Measurements from ENCODE around the gene SULT1A3. TPM values are rescaled to one million over a fixed set of nuclear protein-coding genes. Genes with fewer than 3 reads are reported as not detected.
"Not testable (repeated sequence)": the region's sequence is repeated elsewhere in the genome, so short reads cannot be mapped to it uniquely, and the experiment has no call there.

Gene SULT1A3
- polyA plus RNA-seq, 2 of the 4 experiments (the other 2 are of a cell fraction): 8.0 to 8.8 TPM

DNA sequence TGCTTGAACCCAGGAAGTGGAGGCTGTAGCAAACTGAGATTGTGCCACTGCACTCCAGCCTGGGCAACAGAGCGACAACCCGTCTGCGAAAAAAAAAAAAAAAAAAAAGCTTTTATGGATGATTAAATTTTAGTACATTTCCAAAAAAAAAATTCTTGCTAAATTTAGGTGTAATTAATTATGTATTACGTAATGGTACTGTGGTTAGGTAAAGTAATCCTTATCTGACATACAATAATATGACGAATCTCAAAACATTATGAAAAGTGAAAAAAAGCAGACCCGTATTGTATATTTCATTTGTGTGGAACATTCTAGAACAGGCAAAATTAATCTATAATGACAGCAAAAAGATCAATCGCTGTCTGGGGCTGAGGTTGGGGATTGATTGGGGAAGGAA, 26.0 kb upstream of the SULT1A3 start:
- DNase-seq (ENCODE audit: low read depth in 1 of 2, low spot score in 1 of 2) (no peak), FAIRE-seq (no peak), ATAC-seq (no peak)
- ChIA-PET POLR2A (no interaction called here), CTCF (interaction anchor here (0.6 to 1.2 kb wide), 2 partner anchors 15 to 72 kb away, joined by 3 to 4 read pairs; no protein-coding TSS in a partner anchor)
- Histone ChIP-seq H3K9me3 (no peaks in the 10 kb centered on the region), H3K4me3 (no peak overlapping the region), H3K4me1 (no peaks in the 10 kb centered on the region), H3K4me2 (no peak overlapping the region), H3K27ac (no peak overlapping the region)
- WGBS (ENCODE audit: missing lambda C conversion rate): 78% methylated on average over 7 of the region's 7 CpGs
- TF ChIP-seq CHD2 (IDR thresholded peaks at IDR 0.05; ENCODE audit: low read length, partially characterized antibody) (no peak), ZFP36 (IDR thresholded peaks at IDR 0.05; ENCODE audit: borderline replicate concordance, partially characterized antibody) (no peak), PHF8 (IDR thresholded peaks at IDR 0.05; ENCODE audit: borderline replicate concordance, low read depth) (no peak), KDM1A (IDR thresholded peaks at IDR 0.05; ENCODE audit: low read depth) (no peak), CBX2 (IDR thresholded peaks at IDR 0.05; ENCODE audit: borderline replicate concordance, low read depth) (no peak), MAZ (IDR thresholded peaks at IDR 0.05; ENCODE audit: borderline replicate concordance, low read depth, low read length) (no peak), NFE2L2 (conservative IDR thresholded peaks at IDR 0.05; ENCODE audit: low read length) (no peak), RNF2 (IDR thresholded peaks at IDR 0.05; ENCODE audit: borderline replicate concordance, low read depth) (no peak), NR3C1 (IDR thresholded peaks at IDR 0.05) (no peak), TFCP2L1 (CRISPR knock-in tag; IDR thresholded peaks at IDR 0.05) (no peak), ZC3H11A (IDR thresholded peaks at IDR 0.05) (no peak), USF2 (IDR thresholded peaks at IDR 0.05) (no peak), MAFK (IDR thresholded peaks at IDR 0.05; ENCODE audit: partially characterized antibody) (no peak), KDM5A (IDR thresholded peaks at IDR 0.05) (no peak), JUNB (IDR thresholded peaks at IDR 0.05) (no peak), POLR2A (IDR thresholded peaks at IDR 0.05; ENCODE audit: low read length) (no peak), SREBF2 (IDR thresholded peaks at IDR 0.05) (no peak), EHF (CRISPR knock-in tag; IDR thresholded peaks at IDR 0.05) (no peak)

DNA sequence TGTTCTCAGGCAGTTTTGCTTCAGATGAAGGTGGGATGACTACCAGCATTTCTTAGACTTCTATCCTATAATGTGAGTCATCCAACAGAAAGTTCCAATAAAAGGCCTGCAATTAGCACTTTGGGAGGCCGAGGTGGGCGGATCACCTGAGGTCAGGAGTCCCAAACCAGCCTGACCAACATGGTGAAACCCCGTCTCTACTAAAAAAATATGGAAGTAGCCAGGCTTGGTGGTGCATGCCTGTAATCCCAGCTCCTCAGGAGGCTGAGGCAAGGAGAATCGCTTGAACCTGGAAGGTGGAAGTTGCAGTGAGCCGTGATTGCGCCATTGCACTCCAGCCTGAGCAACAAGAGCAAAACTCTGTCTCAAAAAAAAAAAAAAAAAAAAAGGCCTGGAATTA, 22.2 kb upstream of the SULT1A3 start:
- H3K4me2 ChIP-seq; CTCF ChIA-PET; H3K4me1 ChIP-seq; H3K27ac ChIP-seq; H3K4me3 ChIP-seq; H3K9me3 ChIP-seq; DNase-seq (ENCODE audit: low read depth in 1 of 2, low spot score in 1 of 2); POLR2A ChIA-PET; ATAC-seq; FAIRE-seq: not testable (repeated sequence)
- 89% methylated on average over 6 of the region's 6 CpGs for WGBS (ENCODE audit: missing lambda C conversion rate)

GRCh38 chr16:30179195-30179594, 19.9 kb upstream of the SULT1A3 start:
- 93% methylated on average over 4 of the region's 4 CpGs for WGBS (ENCODE audit: missing lambda C conversion rate)
- TF ChIP-seq SMC3 (IDR thresholded peaks at IDR 0.05) (no peak), HOXB5 (CRISPR knock-in tag; IDR thresholded peaks at IDR 0.05) (no peak)

GRCh38 chr16:30179931-30180330, 19.1 kb upstream of the SULT1A3 start:
- ChIA-PET CTCF (interaction anchor here (0.6 to 2.8 kb wide), 3 partner anchors 42 to 87 kb away, joined by 3 to 14 read pairs (median 3); partner anchors contain the start of gene GDPD3), POLR2A (no interaction called here)
- no peak overlapping the region for H3K4me3 ChIP-seq
- no peak overlapping the region for H3K4me2 ChIP-seq
- ATAC-seq (no peak), DNase-seq (ENCODE audit: low read depth in 1 of 2, low spot score in 1 of 2) (no peak), FAIRE-seq (no peak)
- WGBS (ENCODE audit: missing lambda C conversion rate): 82% methylated on average over 9 of the region's 9 CpGs
- H3K4me1 ChIP-seq: peaks cover 7% of the 10 kb centered on the region; the same call in 1 of the 3 replicates
- no peak for TF ChIP-seq MAFK (IDR thresholded peaks at IDR 0.05; ENCODE audit: partially characterized antibody)
- no peak for TF ChIP-seq GATA3 (IDR thresholded peaks at IDR 0.05; ENCODE audit: borderline replicate concordance)
- TF ChIP-seq JUN (IDR thresholded peaks at IDR 0.05): no peak
- no peak overlapping the region for H3K27ac ChIP-seq
- H3K9me3 ChIP-seq: no peaks in the 10 kb centered on the region

More at GRCh38 chr16:30179195-30179594, 19.9 kb upstream of the SULT1A3 start:
- ATAC-seq: no peak
- DNase-seq (ENCODE audit: low read depth in 1 of 2, low spot score in 1 of 2): no peak
- Histone ChIP-seq H3K9me3 (no peaks in the 10 kb centered on the region), H3K4me3 (no peak overlapping the region), H3K27ac (no peak overlapping the region), H3K4me2 (no peak overlapping the region), H3K4me1 (peaks cover 6% of the 10 kb centered on the region; the same call in 1 of the 3 replicates)
- CTCF ChIA-PET: interaction anchor here (1.1 to 2.8 kb wide), 4 partner anchors 8 to 87 kb away, joined by 3 to 14 read pairs (median 9); partner anchors contain the start of genes GDPD3 and TBX6
- no peak for FAIRE-seq
- POLR2A ChIA-PET: no interaction called here

All from A549 (cell line).